GM18873 (cell line): ENCODE results near the gene WFDC5.
"Not testable (repeated sequence)": the region's sequence is repeated elsewhere in the genome, so short reads cannot be mapped to it uniquely, and the experiment has no call there.

ENCODE experiments used
- ATAC-seq: cut with Tn5 transposase; IDR thresholded peaks from one replicate; pipeline ENCODE4 v1.9.1; 2021; ENCODE audit warnings: mild to moderate bottlenecking, moderate library complexity, moderate number of reproducible peaks; ENCODE audit not compliant: unreplicated experiment, low FRiP score

Gene WFDC5, protein sequence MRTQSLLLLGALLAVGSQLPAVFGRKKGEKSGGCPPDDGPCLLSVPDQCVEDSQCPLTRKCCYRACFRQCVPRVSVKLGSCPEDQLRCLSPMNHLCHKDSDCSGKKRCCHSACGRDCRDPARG

DNA sequence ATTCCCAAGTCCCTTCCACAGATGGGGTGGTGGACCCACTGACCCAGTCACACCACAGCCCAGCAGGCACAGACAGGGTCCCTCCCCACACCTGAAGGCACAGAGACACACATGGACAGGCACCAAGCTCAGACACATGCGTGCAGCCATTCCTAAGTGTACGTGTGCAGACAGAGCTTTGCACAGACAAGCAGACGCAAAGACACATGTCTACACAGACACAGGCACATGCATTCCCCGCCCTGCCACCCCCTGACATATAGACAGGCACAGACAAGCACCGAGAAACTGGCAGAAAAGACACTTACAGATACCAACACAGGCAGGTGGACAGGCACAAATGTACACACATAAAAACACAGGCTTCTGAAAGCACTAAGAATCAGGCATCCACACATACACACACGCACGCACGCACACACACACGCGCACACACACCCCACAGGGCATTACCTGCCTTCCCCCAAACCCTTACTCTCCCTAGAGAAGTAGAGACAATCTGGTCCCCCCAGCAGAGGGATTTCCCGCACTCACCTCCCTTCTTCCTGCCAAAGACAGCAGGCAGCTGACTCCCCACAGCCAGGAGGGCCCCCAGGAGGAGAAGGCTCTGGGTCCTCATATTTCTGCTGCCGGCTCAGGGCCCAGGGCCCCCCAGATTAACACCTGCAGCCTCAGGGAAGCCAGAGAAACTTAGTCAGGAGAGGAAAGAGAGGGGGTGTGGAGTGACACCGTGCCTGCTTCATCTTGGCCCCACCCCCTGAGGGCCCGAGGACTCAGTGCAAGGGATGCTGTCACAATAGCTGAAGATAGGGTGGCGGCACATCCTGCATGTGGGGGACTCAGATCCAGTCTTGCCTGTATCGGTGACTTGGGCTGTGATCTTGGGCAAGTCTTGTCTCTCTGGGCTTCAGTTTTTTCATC lies at the start of gene WFDC5:
TSS of gene WFDC5 (minus strand) at position 710 of the 921 bp plus-strand sequence. CDS start at position 619, 91 bp downstream.
- no peak for ATAC-seq

DNA sequence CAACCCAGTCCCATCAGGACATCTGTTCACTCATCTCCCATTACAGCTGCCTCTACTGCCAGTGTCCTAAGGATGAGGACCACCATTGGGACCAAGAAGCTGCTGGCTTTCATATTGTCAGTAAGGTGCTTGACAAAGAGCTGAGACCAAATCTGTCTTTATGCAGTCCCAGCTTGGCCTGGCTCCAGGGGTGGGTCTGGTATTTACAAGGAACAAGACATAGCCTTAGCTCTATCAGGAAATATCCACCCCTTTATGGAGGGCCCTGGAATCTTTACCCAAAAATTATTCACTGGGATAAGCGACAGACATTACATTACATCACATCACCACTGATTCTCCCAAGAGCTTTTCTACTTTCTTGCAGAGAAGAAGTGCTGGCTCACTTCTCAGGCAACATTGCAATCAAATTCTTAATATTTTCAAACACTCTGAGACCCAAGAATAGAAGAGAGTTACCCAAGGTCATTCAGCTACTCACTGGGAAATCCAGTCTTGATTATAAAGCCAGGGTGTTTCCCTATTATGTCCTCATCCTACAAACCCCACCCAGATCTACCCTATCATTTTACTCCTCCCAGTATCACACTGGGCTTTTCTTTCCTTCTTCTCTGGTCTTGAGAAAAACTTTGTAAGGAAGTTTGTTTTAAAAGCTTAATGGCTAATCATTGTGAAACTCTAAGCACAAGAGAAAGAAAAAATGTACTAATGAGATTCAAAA lies 48.3 kb upstream of the WFDC5 start:
- no peak for ATAC-seq

DNA sequence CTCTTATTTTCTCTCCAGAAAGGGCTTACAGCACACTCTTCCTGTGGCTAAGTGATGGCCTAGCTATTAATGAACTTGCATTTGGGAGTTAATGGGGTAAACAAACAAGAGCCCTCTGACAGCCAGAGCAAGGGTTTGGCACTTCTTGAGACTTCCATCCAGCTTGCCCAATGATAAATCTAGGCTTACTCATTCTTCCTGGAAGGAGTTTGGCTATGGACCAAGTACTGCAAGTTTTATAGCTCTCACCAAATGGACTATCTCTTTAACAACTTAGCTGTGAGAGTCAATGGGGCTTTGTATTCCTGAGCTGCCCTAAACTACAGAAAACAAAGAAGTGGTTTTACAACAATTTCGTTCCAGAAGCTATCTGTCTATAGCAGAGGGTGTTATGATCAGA lies 43.0 kb upstream of the WFDC5 start:
- ATAC-seq, result no peak

DNA sequence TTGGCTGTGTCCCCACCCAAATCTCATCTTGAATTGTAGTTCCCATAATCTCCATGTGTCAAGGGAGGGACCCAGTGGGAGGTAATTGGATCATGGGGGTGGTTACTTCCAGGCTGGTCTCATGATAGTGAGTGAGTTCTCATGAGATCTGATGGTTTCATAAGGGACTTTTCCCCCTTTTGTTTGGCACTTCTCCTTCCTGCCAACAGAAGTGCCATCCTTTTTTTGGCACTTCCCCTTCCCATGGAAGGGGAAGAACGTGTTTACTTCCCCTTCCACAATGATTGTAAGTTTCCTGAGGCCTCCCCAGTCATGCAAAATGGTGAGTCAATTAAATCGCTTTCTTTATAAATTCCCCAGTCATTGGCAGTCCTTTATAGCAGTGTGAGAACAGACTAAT lies 41.7 kb upstream of the WFDC5 start:
- ATAC-seq, result no peak

DNA sequence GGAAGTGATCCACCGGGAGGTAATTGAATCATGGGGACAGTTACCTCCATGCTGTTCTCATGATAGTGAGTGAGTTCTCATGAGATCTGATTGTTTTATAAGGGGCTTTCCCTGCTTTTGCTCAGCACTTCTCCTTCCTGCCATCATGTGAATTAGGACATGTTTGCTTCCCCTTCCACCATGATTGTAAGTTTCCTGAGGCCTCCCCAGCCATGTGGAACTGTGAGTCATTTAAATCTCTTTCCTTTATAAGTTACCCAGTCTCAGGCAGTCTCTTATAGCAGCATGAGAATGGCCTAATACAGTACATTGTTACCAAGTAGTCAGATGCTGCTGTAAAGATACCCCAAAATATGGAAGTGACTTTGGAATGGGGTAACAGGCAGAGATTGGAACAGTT lies 39.8 kb upstream of the WFDC5 start:
- ATAC-seq, result not testable (repeated sequence)

DNA sequence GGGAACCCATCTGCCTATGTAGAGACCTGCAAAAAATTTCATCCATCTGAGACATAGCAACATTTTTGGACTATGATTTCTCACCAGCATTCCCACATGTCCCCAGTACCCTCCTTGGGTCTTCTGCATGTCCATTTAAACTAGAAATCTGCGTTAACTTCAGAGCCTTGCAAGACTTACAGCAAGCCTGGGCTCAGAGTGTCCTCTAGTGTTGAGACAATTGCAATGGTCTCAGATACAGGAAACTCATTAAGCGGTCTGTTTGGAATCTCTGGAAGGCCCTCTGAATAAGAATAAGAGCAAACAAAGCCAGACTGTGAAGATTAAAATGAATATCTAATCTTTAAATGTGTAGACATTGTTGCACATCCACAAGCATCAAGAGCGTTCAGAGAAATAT lies 39.2 kb upstream of the WFDC5 start:
- ATAC-seq, result no peak

DNA sequence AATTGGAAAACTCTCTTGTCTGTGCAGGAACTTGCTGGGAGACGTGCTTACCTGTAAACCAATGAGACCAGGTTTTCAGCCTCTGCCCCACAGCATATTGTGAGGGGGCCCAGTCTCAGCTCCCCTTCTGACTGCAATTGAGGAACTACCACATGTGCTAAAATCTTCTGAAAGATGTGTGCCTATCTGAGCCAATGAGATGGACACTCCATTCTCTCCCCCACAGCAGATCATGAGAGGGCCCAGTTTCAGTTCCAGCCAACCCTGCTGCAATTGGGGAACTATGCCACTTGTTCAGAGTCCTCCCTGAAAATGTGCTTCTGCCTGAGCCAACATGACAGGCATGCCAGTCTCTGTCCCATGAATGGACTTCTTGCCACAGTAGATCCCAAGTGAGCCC lies 38.8 kb upstream of the WFDC5 start:
- ATAC-seq, result no peak

DNA sequence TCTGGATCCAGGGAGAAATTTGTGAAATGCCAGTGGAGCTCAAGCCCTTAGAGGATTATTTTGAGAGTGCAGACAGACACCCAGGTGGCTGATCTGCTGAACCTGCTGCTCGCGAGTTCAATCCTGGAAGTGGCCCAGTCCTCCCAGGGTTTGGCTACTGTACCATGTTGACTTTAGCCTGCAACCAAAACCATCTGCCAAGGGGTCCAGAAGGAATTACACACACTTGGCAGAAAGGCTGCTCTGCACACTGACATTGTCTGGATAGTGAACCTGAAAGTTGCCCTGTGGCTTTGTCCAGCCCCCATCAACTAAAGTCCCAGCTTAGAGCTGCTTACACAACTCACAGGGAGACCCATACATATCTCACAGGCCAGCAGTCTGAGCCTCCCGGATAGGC lies 38.2 kb upstream of the WFDC5 start:
- ATAC-seq, result no peak

DNA sequence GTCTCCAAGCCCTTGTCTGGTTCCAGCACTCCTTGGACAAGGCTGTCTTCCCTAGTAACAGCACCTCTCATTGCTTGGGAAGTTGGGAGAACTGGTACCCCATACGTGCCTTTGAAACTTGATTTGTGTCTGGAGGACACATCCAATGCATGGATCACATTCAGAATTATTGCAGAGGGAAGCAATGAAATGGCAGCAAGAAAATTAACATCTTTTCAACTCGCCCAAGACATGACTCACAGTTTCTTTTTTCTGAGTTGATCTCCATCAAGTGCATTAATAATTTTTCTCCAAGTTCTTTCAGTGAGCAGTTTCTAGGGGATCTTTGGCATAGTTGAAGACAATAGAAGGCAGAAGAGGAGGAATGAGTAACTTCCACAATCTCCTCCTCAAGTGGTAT lies 37.4 kb upstream of the WFDC5 start:
- no peak for ATAC-seq

DNA sequence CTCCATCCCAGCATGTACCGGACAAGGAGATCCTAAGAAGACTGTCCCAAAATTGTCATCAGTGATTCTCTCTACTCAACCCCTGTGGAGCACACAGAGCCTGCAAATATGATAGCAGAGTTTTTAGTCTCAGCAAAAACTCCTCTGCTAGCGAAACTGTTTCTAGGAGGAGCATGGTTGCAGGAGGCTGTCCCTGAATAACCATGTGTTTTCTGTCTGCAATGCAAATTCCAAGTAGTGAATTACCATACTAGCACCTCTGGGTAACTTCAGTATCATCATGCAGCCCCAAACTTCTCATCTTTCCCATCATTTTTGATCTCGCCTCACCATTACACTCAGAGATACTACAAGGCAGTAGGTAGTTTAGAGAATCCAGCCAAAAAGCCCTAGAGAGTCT lies 34.1 kb upstream of the WFDC5 start:
- no peak for ATAC-seq

DNA sequence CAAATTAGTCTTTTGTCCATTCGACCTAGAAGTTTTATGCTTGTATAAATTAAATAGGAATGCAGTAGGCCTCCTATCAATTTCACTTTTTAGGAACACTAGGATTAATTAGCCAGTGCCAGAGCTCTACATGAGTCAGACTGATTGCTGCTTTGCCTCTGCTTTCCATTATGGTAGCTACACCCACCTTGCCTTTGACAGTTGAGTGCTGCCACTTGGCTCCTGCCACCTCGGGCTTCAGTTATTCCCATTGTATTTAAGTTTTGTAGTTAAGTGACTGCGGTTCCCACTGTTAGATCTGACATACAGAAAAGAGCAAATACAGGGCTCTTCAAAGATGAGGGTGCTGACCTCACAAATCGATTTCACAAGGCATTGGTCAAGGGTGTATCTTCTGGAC lies 25.9 kb upstream of the WFDC5 start:
- ATAC-seq, result no peak

DNA sequence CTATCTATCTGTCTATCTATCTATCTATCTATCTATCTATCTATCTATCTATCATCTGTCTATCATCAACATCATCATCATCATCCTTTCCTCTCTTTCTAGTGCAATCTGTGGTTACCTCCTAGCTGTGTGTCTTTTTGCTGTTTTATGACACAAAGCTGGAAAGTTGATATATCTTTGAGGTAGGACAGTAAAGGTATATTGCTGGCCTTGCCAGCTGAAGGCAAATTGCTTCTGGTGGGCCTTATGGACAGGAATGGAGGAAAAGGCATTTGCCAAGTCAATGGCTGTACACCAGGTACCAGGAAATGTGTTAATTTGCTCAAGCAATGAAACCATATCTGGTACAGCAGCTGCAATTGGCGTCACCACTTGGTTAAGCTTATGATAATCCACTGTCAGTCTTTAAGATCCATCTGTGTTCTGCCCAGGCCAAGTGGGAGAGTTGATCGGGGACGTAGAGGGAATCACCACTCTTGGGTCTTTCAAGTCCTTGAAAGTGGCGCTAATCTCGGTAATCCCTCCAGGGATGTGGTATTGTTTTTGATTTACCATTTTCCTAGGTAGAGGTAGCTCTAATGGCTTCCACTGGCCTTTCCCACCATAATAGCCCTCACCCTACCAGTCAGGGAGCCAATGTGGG lies 24.9 kb upstream of the WFDC5 start:
- not testable (repeated sequence) for ATAC-seq

DNA sequence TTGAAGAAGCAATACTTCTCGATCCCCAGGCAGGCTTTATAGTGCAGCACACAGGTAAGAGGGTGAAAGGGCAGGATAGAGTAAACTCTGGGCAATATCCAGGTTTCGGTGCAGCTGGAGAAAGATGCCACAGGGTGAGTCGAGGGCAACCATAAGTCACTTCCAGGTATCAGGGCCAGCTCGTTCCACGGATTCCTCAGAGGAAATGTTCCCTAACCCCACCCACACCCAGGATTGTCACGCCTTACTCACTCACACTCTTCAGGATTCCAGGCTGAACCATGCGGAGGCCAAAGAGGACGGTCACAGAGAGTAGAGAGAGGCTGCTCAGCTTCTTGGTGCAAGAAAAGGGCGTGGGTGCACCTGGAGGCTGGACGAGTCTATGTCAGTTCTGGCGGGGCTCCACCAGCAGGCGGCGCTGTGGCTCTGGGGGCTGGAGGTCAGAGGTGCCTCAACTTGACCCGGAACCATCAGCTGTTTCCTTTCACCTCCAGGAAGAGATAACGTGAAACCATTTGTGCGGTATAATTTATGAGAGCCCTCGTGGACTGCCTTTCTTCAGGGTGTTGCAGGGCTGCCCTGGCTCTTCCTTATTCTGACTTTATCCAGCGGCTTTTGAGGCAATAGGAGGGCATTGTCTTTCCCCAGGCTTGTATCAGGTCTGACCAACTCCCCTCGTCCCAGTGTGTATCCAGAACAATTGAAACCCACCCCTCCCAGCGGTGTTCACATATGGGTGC lies 23.8 kb upstream of the WFDC5 start:
- no peak for ATAC-seq

DNA sequence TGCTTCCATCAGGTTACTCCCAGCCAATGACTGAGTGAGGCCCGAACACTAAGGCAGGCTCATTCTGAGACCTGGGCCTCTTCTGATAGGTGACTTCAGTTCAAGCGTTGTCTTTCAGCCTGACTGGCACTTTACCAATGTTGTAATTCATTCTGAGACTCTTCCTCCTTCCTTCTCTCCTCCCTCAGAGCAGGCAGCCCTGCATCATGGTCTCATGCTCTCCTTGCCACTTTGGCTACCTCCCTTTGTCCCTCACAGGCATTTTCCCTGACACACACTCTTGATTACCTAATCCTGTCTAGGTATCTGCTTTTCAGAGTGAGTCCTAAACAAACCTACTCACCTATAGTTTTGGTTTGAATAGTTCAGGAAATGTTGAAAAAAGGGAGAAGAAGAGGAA lies 21.9 kb upstream of the WFDC5 start:
- no peak for ATAC-seq

DNA sequence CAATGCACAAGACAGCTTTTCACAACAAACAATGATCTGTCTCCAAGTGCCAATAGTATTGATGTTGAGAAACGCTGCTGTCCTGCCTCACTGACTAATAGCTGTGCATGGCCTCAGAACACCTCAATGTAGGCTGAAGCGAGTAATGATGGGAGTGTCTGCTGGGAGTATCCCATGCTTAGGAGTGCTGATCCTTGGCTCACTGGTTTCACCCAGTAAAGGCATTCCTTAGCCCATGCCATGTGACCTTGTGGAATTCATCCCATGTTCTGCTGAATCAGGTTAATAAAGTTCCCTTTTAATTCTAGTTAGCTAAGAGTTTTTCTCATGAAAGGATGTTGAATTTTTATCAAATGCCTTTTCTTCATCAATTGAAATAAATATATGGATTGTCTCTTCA lies 13.1 kb upstream of the WFDC5 start:
- ATAC-seq, result no peak

DNA sequence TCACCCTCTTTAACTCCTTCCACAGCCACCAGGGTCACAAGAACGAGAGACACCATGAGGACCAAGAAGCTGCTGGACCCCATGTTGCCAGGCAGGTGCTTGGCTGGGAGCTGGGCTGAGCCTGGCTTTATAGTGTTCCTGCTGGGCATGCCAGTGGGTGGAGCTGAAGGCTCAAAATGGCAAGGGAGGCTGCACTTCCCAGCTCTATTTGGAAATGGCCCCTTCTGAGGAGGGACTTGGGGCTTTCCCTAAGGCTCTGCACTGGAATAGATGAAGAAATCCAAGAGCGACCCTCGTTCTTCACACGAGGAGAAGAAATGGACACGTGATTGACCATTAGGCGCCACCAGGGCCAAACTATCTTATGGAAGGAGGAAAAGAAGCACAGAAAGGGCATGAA lies 9.4 kb upstream of the WFDC5 start, which contains the start of gene WFDC12:
TSS of gene WFDC12 (minus strand) at position 101 of the 400 bp plus-strand sequence. CDS start at position 83, 18 bp downstream.
- no peak for ATAC-seq

DNA sequence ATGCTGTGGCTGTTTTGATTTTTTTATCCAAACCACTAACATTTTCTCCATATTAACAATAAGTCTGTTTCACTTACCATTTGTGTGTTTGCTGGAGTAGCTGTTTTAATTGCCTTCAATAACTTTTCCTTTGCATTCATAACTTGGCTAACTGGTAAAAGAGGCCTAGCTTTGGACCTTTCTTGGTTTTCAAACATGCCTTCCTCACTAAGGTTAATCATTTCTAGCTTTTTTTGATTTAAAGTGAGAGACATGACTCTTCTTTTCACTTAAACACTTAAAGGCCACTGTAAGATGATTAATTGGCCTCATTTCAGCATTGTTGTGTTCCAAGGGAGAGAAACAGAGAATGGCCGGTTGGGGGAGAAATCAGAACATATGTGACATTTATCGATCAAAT lies 6.4 kb upstream of the WFDC5 start:
- no peak for ATAC-seq

DNA sequence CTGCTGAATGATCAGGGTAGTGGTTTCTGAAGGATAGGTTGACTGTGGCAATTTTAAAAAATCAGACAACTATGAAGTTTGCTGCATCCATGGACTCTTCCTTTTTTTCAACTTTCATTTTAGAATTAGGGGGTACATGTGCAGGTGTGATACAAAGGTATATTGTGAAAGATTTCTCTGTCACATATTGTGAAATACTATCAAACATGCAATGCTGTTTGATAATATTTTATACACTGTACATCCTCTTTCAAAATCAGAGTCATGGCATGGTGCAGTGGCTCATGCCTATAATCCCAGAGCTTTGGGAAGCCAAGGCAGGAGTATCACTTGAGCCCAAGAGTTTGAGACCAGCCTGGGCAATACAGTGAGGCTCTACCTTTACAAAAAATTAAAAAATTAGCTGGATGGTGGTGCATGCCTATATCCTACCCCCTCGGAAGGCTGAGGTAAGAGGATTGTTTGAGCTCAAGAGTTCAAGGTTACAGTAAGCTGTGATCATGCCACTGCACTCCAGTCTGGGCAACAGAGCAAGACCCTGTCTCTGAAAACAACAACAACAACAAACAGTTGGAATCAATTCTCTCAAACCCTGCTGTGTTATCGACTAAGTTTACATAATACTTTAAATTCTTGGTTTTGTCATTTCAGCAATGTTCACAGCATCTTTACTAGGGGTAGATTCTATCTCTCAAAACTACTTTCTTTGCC lies 4.7 kb upstream of the WFDC5 start:
- no peak for ATAC-seq

DNA sequence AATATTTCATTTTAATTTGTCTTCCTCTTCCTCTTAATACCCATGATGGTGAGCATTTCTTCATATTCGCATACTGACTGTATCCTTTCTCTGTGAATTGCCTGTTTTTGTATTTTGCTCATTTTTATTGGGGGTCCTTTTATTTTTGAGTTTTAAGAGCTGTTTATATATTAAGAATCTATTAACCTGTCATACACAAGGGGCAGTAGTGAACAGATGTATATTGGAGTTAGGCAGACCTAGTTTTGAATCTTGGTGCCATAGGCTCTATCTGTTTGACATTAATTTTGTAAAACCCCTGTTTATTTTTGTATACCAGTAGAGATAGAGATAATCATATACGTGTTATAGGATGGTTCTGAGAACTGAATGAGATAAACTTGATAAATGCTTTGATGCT lies 3.1 kb upstream of the WFDC5 start:
- ATAC-seq, result no peak

DNA sequence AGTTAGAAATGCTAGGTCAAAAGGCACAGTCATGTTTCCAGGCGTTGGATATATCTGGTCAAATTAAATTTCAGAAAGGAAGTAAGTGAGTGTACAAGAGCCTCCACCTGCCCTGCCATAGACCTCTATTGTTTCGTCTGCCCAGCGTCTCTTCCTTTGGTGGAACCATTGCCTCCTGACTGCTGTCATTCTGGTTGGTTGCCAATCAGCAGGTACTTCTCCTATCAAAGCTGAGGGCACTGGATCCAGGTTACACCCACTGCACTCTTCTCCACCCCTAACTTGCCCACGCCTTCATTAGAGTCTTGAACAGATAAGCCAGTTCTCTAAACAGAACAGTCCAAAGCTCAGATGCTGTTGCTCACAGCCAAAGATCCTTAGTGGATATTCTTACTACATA lies 2.6 kb upstream of the WFDC5 start:
- no peak for ATAC-seq
